Measurements from ENCODE around the gene MLC1. TPM values are rescaled to one million over a fixed set of nuclear protein-coding genes. Genes with fewer than 3 reads are reported as not detected.

MLC1 gene
- total RNA-seq, 1 donor from 2014 or later = not detected

DNA sequence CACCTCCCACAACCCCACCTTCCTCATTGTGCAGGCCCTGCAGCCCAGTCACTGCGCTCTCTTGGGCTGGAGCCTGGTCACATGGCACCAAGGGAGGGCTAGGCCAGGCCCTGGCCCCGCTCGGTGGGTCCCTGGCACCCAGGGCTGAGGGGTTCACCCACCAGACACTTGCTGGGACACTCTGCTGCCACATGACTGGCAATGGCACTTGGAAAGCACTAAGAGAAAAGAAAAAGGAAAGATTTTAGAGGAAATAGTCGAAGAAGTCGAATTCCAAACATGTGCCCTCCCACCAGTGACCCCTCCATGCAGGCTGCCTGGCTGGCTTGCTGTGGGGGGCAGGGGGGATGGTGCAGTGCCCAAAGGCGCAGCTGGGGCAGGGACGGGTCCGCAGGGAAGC is 14.9 kb downstream of the MLC1 start:
- H3K36me3 Mint-ChIP-seq = no peaks in the 10 kb centered on the region
- no peak for DNase-seq (ENCODE audit: extremely low spot score, unreplicated experiment)
- H3K9me3 Mint-ChIP-seq = no peaks in the 10 kb centered on the region
- peaks cover 3% of the 10 kb centered on the region for H3K4me1 Mint-ChIP-seq (ENCODE audit: unreplicated experiment)
- no peak overlapping the region for H3K4me3 Mint-ChIP-seq
- no peaks in the 10 kb centered on the region for H3K27me3 Mint-ChIP-seq
- TF ChIP-seq, protein P1, sequence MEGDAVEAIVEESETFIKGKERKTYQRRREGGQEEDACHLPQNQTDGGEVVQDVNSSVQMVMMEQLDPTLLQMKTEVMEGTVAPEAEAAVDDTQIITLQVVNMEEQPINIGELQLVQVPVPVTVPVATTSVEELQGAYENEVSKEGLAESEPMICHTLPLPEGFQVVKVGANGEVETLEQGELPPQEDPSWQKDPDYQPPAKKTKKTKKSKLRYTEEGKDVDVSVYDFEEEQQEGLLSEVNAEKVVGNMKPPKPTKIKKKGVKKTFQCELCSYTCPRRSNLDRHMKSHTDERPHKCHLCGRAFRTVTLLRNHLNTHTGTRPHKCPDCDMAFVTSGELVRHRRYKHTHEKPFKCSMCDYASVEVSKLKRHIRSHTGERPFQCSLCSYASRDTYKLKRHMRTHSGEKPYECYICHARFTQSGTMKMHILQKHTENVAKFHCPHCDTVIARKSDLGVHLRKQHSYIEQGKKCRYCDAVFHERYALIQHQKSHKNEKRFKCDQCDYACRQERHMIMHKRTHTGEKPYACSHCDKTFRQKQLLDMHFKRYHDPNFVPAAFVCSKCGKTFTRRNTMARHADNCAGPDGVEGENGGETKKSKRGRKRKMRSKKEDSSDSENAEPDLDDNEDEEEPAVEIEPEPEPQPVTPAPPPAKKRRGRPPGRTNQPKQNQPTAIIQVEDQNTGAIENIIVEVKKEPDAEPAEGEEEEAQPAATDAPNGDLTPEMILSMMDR (conservative IDR thresholded peaks at IDR 0.05) = no peak
- H3K27ac Mint-ChIP-seq = no peak overlapping the region

DNA sequence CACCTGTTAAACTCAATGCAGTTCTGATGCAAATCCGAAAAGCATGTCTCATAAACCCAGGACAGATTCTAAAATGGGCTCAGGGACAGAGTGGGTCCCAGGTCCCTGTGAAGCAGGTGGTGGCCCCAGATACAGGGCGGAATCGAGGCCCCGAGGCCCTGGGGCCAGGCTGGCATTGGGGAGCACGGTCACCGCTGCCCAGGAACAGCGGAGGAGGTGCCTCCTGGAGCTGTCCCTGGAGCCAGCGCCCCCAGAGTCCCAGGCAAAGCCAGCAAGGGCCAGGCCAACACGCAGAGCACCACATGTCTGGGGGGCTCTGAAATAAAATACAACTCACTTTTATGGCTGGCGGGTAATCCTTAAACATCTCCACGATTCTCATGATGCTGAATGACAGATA is 17.1 kb downstream of the MLC1 start:
- TF ChIP-seq, protein P1 (conservative IDR thresholded peaks at IDR 0.05) = no peak
- DNase-seq (ENCODE audit: extremely low spot score, unreplicated experiment) = no peak
- Mint-ChIP-seq H3K4me3 (no peak overlapping the region), H3K4me1 (ENCODE audit: unreplicated experiment) (peaks cover 3% of the 10 kb centered on the region), H3K27ac (no peak overlapping the region), H3K36me3 (no peaks in the 10 kb centered on the region), H3K27me3 (no peaks in the 10 kb centered on the region), H3K9me3 (no peaks in the 10 kb centered on the region)

DNA sequence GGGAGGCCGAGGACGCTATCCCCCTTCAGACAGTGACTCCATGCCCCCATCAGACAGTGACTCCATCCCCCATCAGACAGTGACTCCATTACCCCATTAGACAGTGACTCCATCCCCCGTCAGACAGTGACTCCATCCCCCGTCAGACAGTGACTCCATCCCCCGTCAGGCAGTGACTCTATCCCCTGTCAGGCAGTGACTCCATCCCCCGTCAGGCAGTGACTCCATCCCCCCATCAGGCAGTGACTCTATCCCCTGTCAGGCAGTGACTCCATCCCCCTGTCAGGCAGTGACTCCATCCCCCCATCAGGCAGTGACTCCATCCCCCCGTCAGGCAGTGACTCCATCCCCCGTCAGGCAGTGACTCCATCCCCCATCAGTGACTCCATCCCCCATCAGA is 18.0 kb downstream of the MLC1 start:
- Mint-ChIP-seq H3K4me1 (ENCODE audit: unreplicated experiment) (peaks cover 3% of the 10 kb centered on the region), H3K9me3 (no peaks in the 10 kb centered on the region), H3K4me3 (no peak overlapping the region), H3K27ac (no peak overlapping the region), H3K36me3 (no peaks in the 10 kb centered on the region), H3K27me3 (no peaks in the 10 kb centered on the region)
- DNase-seq (ENCODE audit: extremely low spot score, unreplicated experiment) = no peak
- TF ChIP-seq, protein P1 (conservative IDR thresholded peaks at IDR 0.05) = no peak

DNA sequence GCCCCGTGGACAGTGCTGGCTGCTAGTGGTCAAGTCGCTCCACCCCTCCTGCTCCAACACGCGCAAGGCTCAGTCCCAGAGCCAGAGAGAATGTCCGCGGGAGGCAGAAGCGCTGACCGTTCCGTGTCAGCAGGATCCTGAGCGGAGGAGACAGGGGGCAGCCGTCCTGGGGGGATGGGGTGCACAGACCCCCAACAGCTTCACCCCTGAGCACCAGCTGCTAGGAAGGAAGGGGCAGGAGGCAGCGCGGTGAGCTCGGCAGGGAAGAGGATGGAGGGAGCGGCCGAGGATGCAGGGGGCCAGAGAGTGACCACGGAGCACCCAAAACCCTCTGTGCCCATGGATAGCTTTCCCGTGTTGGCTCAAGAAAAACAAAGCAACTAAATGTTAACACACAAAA is 20.8 kb downstream of the MLC1 start:
- Mint-ChIP-seq H3K27ac (no peak overlapping the region), H3K9me3 (no peaks in the 10 kb centered on the region), H3K27me3 (peaks cover 6% of the 10 kb centered on the region), H3K4me3 (no peak overlapping the region), H3K4me1 (ENCODE audit: unreplicated experiment) (peaks cover 10% of the 10 kb centered on the region), H3K36me3 (no peaks in the 10 kb centered on the region)
- TF ChIP-seq, protein P1 (conservative IDR thresholded peaks at IDR 0.05) = no peak
- DNase-seq (ENCODE audit: extremely low spot score, unreplicated experiment) = no peak

DNA sequence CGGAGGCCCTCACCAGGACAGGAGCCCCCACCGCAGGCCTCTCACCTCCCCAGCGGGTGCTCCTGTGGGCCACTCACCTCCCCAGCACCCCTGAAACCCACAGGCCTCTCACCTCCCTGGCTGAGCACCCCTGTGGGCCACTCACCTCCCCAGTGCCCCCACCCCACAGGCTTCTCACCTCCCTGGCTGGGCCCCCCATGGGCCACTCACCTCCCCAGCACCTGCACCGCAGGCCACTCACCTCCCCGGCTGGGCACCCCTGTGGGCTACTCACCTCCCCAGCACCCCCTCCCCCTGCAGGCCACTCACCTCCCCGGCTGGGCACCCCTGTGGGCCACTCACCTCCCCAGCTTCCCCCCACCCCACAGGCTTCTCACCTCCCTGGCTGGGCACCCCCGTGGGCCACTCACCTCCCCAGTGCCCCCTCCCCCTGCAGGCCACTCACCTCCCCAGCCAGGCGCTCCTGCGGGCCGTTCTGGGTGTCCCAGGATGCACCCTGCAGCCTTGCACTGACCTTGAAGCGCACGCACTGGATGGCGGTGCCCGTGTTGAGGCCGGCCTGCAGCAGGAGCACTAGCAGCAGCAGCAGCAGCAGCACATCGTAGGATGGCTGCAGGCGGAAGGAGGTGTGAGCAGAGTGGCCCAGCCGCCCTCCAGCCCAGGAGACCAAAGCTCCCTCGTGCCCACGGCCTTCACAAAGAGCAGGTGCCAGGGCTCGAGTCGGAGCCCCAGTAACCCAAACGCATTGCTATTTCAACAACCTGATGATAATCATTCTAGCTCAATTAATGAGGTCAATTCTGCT is 21.4 kb downstream of the MLC1 start:
- Mint-ChIP-seq H3K36me3 (no peaks in the 10 kb centered on the region), H3K9me3 (no peaks in the 10 kb centered on the region), H3K27ac (no peak overlapping the region), H3K27me3 (peaks cover 12% of the 10 kb centered on the region), H3K4me3 (no peak overlapping the region), H3K4me1 (ENCODE audit: unreplicated experiment) (peaks cover 16% of the 10 kb centered on the region)
- TF ChIP-seq, protein P1 (conservative IDR thresholded peaks at IDR 0.05) = no peak
- DNase-seq (ENCODE audit: extremely low spot score, unreplicated experiment) = no peak

All from type B pancreatic cell (in vitro differentiated cells).